ENCODE data around the gene RGS7. TPM values are rescaled to one million over a fixed set of nuclear protein-coding genes. Genes with fewer than 3 reads are reported as not detected.

RGS7 gene
- total RNA-seq, 3 donors from 2014 or later (not counting 1 experiment from before 2014, with no cell fraction given): not detected

DNA sequence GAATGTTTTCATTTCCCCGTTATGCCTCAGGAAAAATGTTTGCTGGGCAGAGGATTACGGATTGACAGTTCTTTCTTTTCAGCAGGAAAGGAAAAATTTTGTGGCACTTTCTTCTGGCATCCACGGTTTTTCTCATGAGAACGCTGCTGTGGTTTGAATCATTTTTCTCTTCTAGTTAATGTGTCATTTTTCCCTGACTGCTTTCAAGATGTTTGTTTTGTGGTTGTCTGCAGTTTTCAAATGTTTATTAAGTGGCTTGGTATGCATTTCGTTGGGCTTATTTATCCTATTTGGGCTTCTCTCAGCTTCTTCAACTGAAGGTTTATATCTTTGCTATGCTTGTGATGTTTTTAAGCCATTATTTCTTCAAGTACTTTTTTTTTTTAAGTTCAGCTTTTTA, 359.0 kb downstream of the RGS7 start:
- DNase-seq (no peak), ATAC-seq (no peak)
- H3K36me3 ChIP-seq (ENCODE audit: control insufficient read depth, insufficient read depth, low read length): no peaks in the 10 kb centered on the region
- intact Hi-C loops (cut with micrococcal nuclease): no loop called here
- H3K9me3 ChIP-seq (ENCODE audit: control insufficient read depth, insufficient read depth, low read length): peaks cover 3% of the 10 kb centered on the region
- Mint-ChIP-seq H3K4me3 (no peak overlapping the region), H3K4me1 (no peaks in the 10 kb centered on the region), H3K9me3 (peaks cover 15 to 16% of the 10 kb centered on the region in 2 donors), H3K36me3 (no peaks in the 10 kb centered on the region), H3K27me3 (ENCODE audit: low read depth in 2 of 2) (no peaks in the 10 kb centered on the region), H3K27ac (no peak overlapping the region)
- WGBS (ENCODE audit: insufficient coverage): 77% methylated on average over 5 of the region's 5 CpGs
- no peak overlapping the region for H3K27ac ChIP-seq (ENCODE audit: low read length)
- H3K27me3 ChIP-seq (ENCODE audit: control insufficient read depth, insufficient read depth, low read length): no peaks in the 10 kb centered on the region
- H3K4me3 ChIP-seq (ENCODE audit: low read length): no peak overlapping the region
- TF ChIP-seq, protein P1, sequence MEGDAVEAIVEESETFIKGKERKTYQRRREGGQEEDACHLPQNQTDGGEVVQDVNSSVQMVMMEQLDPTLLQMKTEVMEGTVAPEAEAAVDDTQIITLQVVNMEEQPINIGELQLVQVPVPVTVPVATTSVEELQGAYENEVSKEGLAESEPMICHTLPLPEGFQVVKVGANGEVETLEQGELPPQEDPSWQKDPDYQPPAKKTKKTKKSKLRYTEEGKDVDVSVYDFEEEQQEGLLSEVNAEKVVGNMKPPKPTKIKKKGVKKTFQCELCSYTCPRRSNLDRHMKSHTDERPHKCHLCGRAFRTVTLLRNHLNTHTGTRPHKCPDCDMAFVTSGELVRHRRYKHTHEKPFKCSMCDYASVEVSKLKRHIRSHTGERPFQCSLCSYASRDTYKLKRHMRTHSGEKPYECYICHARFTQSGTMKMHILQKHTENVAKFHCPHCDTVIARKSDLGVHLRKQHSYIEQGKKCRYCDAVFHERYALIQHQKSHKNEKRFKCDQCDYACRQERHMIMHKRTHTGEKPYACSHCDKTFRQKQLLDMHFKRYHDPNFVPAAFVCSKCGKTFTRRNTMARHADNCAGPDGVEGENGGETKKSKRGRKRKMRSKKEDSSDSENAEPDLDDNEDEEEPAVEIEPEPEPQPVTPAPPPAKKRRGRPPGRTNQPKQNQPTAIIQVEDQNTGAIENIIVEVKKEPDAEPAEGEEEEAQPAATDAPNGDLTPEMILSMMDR (IDR thresholded peaks at IDR 0.05): no peak
- H3K4me1 ChIP-seq (ENCODE audit: control insufficient read depth, insufficient read depth, low read length): no peaks in the 10 kb centered on the region

DNA sequence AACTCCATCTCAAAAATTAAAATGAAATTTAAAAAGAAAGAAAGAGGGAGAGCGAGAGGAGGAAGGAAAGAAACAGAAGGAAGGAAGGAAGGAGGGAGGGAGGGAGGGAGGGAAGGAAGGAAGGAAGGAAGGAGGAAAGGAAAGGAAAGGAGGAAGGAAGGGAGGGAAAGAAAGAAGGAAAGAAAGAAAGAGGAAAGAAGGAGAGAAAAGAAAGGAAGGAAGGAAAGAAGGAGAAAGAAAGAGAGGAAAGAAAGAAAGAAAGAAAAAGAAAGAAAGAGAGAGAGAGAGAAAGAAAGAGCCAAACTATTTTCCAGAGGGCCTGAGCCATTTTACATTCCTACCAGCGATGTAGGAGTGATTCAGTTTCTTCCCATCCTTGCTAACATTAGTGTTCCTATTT, 364.0 kb downstream of the RGS7 start:
- H3K4me3 Mint-ChIP-seq: no peak overlapping the region
- H3K4me1 Mint-ChIP-seq: no peaks in the 10 kb centered on the region
- H3K9me3 Mint-ChIP-seq: peaks cover 14 to 15% of the 10 kb centered on the region in 2 donors
- no peaks in the 10 kb centered on the region for H3K4me1 ChIP-seq (ENCODE audit: control insufficient read depth, insufficient read depth, low read length)
- H3K27ac Mint-ChIP-seq: no peak overlapping the region
- H3K36me3 ChIP-seq (ENCODE audit: control insufficient read depth, insufficient read depth, low read length): no peaks in the 10 kb centered on the region
- TF ChIP-seq, protein P1 (IDR thresholded peaks at IDR 0.05): no peak
- no peak for DNase-seq
- no peaks in the 10 kb centered on the region for H3K27me3 ChIP-seq (ENCODE audit: control insufficient read depth, insufficient read depth, low read length)
- H3K27me3 Mint-ChIP-seq (ENCODE audit: low read depth in 2 of 2): no peaks in the 10 kb centered on the region
- H3K36me3 Mint-ChIP-seq: no peaks in the 10 kb centered on the region
- H3K4me3 ChIP-seq (ENCODE audit: low read length): no peak overlapping the region
- H3K9me3 ChIP-seq (ENCODE audit: control insufficient read depth, insufficient read depth, low read length): no peaks in the 10 kb centered on the region
- ATAC-seq: no peak
- no peak overlapping the region for H3K27ac ChIP-seq (ENCODE audit: low read length)
- 93% methylated on average over 1 of the region's 2 CpGs for WGBS (ENCODE audit: insufficient coverage)
- intact Hi-C loops (cut with micrococcal nuclease): no loop called here

DNA sequence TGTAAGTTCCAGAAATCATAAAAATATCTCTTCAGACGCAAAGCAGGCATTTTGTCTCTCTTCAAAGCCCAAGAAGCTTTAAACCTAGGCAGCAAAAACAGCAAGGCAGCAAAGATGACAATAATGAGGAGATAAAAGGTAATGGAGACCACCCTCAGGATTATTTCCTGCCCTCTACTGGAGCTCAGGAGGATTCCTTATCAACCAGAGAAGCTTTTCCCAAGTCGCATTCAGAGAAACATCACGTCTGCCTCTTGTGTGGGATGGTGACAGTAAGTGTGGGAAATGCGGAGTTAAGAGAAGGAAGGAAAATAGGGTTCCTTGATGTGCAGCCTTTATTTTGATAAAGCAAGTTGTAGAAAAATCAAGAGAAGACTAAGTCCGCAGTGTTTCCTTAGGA, 365.8 kb downstream of the RGS7 start:
- intact Hi-C loops (cut with micrococcal nuclease): no loop called here
- H3K4me1 Mint-ChIP-seq: no peaks in the 10 kb centered on the region

DNA sequence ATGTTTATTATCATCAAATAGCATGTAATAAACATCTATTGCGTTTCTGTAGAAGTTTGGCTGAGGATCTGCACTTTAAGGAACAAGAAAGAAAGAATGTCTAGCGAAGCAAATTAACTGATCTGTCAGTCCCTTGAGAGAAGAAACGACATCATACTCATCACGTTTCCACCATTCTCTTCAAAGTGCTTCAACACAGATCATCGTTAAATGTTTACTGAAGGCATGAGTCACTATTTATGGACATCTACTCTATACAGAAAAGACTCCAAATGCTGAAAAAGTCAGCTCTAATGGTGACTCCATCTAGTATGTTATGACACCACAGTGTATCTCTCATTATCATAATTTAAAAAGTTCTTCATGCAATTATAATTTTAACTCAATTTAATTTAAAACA, 369.1 kb downstream of the RGS7 start:
- Histone ChIP-seq H3K4me1 (ENCODE audit: control insufficient read depth, insufficient read depth, low read length) (no peaks in the 10 kb centered on the region), H3K27ac (ENCODE audit: low read length) (no peak overlapping the region), H3K9me3 (ENCODE audit: control insufficient read depth, insufficient read depth, low read length) (peaks cover 3% of the 10 kb centered on the region), H3K36me3 (ENCODE audit: control insufficient read depth, insufficient read depth, low read length) (no peaks in the 10 kb centered on the region), H3K27me3 (ENCODE audit: control insufficient read depth, insufficient read depth, low read length) (no peaks in the 10 kb centered on the region), H3K4me3 (ENCODE audit: low read length) (no peak overlapping the region)
- H3K27me3 Mint-ChIP-seq (ENCODE audit: low read depth in 2 of 2): no peaks in the 10 kb centered on the region
- H3K9me3 Mint-ChIP-seq: peaks cover 6 to 8% of the 10 kb centered on the region in 2 donors
- no peak overlapping the region for H3K27ac Mint-ChIP-seq
- ATAC-seq (no peak), DNase-seq (no peak)
- H3K4me1 Mint-ChIP-seq: no peaks in the 10 kb centered on the region
- no peaks in the 10 kb centered on the region for H3K36me3 Mint-ChIP-seq
- WGBS (ENCODE audit: insufficient coverage): 85% methylated on average over 5 of the region's 5 CpGs
- H3K4me3 Mint-ChIP-seq: no peak overlapping the region
- intact Hi-C loops (cut with micrococcal nuclease): no loop called here
- TF ChIP-seq, protein P1 (IDR thresholded peaks at IDR 0.05): no peak

More for the DNA sequence above, 365.8 kb downstream of the RGS7 start:
- H3K27ac Mint-ChIP-seq: no peak overlapping the region
- H3K4me3 ChIP-seq (ENCODE audit: low read length): no peak overlapping the region
- H3K9me3 Mint-ChIP-seq: peaks cover 9 to 11% of the 10 kb centered on the region in 2 donors
- no peak overlapping the region for H3K4me3 Mint-ChIP-seq
- H3K27me3 Mint-ChIP-seq (ENCODE audit: low read depth in 2 of 2): no peaks in the 10 kb centered on the region
- H3K27me3 ChIP-seq (ENCODE audit: control insufficient read depth, insufficient read depth, low read length): no peaks in the 10 kb centered on the region
- no peak for DNase-seq
- no peaks in the 10 kb centered on the region for H3K4me1 ChIP-seq (ENCODE audit: control insufficient read depth, insufficient read depth, low read length)
- H3K9me3 ChIP-seq (ENCODE audit: control insufficient read depth, insufficient read depth, low read length): peaks cover 3% of the 10 kb centered on the region
- H3K36me3 Mint-ChIP-seq: no peaks in the 10 kb centered on the region
- H3K27ac ChIP-seq (ENCODE audit: low read length): no peak overlapping the region
- H3K36me3 ChIP-seq (ENCODE audit: control insufficient read depth, insufficient read depth, low read length): no peaks in the 10 kb centered on the region
- ATAC-seq: no peak
- TF ChIP-seq, protein P1 (IDR thresholded peaks at IDR 0.05): no peak
- 84% methylated on average over 5 of the region's 5 CpGs for WGBS (ENCODE audit: insufficient coverage)

Data from natural killer cell (primary cell).